ENCODE measurements around the gene NKIRAS2.

NKIRAS2 gene

DNA sequence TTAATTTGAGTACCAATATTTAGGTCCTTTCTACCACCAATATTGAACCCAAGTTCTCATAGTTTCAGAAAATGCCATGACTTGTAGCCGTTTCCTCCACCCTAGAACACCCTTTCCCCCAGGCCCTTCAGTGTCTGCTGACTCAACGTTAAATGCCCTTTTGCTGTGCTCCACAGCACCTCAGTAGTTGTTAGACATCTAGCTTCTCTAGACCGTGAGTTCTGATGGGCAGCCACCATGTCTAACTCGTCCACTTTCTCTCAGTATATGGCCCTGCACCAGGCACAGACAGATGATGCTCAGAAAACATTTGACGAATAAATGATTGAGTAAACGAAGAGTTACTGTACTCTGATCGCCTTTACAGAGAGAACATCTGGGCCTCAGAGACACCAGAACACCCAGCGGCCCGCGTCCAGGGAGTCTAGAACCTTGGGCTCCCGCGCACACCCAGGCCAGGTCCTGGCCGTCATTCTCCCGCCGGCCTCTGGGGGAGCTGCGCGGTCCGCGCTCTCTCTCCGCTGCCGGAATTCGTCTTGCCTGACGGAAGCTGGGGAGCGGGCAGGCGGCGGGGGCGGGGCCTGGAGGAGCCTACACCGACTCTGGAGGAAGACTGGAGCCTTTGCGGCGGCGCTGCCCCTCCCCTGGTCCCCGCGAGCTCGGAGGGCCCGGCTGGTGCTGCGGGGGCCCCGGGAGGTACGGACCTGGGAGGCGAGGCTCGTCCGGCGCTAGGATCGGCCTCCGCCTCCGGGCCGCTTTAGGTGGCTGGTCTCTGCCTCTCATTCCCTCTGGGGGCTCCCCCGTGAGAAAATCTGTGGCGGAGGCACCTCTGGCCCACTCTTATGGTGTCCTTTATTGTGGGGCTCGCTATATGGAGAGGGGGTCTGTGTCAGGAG, at the start of gene NKIRAS2:
Gene NKIRAS2 (plus strand): TSS at position 582 of the 896 bp plus-strand sequence. CDS start 1,488 bp downstream, outside the sequence.
- Histone ChIP-seq H3K36me3 (ENCODE audit: insufficient read depth, low read length) (peaks cover 12% of the 10 kb centered on the region), H3K9ac (ENCODE audit: low read depth, low read length) (peak within 1 kb of the TSS; percentile 96), H3K4me1 (ENCODE audit: insufficient read depth, low read length) (peaks cover 9% of the 10 kb centered on the region), H3K9me3 (ENCODE audit: control insufficient read depth, insufficient read depth, low read length) (no peaks in the 10 kb centered on the region)

DNA sequence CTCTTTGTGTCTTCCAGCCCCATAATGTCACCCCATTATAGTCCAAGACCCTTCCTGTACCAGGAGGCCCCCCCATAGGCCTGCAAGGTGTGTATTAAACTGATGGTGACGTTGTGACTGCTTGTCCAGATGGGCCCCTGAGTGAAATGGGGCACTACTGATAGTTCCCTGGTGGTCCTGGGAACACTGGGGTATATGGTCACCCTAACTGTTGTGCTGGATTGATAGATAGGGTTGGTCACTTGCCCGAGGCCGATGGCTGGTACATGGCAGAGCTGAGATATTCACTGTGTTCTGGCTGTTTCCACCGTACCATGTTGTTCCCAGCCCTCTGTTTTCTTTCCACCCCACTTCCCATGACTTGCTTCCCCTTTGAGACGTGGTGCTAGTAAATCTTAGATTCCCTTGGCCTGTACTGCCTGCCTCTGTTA, 49.0 kb upstream of the NKIRAS2 start:
- Histone ChIP-seq H3K4me1 (ENCODE audit: insufficient read depth, low read length) (no peaks in the 10 kb centered on the region), H3K36me3 (ENCODE audit: insufficient read depth, low read length) (peaks cover 19% of the 10 kb centered on the region), H3K9me3 (ENCODE audit: control insufficient read depth, insufficient read depth, low read length) (no peaks in the 10 kb centered on the region), H3K9ac (ENCODE audit: low read depth, low read length) (no peak overlapping the region)

GRCh38 chr17:41971721-41972523, 48.0 kb upstream of the NKIRAS2 start:
- Histone ChIP-seq H3K4me1 (ENCODE audit: insufficient read depth, low read length) (no peaks in the 10 kb centered on the region), H3K36me3 (ENCODE audit: insufficient read depth, low read length) (peaks cover 25% of the 10 kb centered on the region), H3K9me3 (ENCODE audit: control insufficient read depth, insufficient read depth, low read length) (no peaks in the 10 kb centered on the region), H3K9ac (ENCODE audit: low read depth, low read length) (no peak overlapping the region)

DNA sequence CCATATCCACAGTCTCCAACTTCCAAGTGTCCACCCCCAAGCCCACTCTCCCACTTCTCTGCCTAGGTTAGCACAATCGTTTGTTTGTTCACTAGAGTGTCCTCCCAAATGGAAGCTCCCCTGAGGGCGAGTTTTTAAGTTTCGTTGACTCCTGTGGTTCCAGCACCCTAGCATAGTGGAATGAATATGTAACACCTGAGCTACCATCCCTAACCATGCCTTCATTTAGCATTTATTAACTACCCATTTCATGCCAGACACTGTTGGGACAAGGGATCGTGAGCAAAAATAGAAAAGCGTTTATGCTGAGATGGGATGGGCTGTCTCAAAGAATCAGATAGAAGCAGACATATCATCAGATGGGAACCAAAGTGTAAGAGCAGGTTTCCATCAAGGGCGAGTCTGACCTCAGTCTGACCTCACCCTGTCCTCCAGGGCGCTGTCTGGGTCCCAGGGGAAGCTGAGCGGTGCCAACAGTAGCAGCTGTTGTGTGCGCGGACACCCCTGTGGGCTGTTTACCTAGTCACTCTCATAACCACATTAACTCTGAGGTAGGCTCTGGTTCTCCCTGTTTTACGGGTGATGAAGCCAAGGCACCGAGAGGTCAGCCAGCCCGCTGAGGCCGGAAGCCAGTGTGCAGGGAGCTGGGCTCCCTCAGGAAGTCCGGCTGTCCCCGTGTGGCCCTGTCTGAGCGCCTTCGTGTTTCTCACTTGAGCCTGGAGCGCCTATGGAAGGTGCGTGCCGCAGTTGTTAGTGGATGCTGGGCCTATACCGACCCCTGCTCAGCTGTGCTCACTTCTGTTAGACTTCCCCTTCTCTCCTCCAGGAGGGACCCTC, 47.1 kb upstream of the NKIRAS2 start:
- H3K9me3 ChIP-seq (ENCODE audit: control insufficient read depth, insufficient read depth, low read length): no peaks in the 10 kb centered on the region
- H3K4me1 ChIP-seq (ENCODE audit: insufficient read depth, low read length): no peaks in the 10 kb centered on the region
- H3K9ac ChIP-seq (ENCODE audit: low read depth, low read length): no peak overlapping the region
- peaks cover 32% of the 10 kb centered on the region for H3K36me3 ChIP-seq (ENCODE audit: insufficient read depth, low read length)

DNA sequence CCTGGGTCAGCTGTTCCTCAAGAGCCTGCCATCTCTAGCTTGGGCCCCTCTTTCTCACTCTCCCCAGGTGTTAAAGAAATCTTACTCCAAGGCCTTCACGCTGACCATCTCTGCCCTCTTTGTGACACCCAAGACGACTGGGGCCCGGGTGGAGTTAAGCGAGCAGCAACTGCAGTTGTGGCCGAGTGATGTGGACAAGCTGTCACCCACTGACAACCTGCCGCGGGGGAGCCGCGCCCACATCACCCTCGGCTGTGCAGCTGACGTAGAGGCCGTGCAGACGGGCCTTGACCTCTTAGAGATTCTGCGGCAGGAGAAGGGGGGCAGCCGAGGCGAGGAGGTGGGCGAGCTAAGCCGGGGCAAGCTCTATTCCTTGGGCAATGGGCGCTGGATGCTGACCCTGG, 46.5 kb upstream of the NKIRAS2 start:
- H3K36me3 ChIP-seq (ENCODE audit: insufficient read depth, low read length): peaks cover 38% of the 10 kb centered on the region
- H3K9ac ChIP-seq (ENCODE audit: low read depth, low read length): no peak overlapping the region
- no peaks in the 10 kb centered on the region for H3K9me3 ChIP-seq (ENCODE audit: control insufficient read depth, insufficient read depth, low read length)
- no peaks in the 10 kb centered on the region for H3K4me1 ChIP-seq (ENCODE audit: insufficient read depth, low read length)

- no peak overlapping the region for H3K9ac ChIP-seq (ENCODE audit: low read depth, low read length)
- no peaks in the 10 kb centered on the region for H3K9me3 ChIP-seq (ENCODE audit: control insufficient read depth, insufficient read depth, low read length)
- peaks cover 38% of the 10 kb centered on the region for H3K36me3 ChIP-seq (ENCODE audit: insufficient read depth, low read length)
- H3K4me1 ChIP-seq (ENCODE audit: insufficient read depth, low read length): no peaks in the 10 kb centered on the region
Measured at GRCh38 chr17:41974031-41974430, 45.9 kb upstream of the NKIRAS2 start.

- Histone ChIP-seq H3K9me3 (ENCODE audit: control insufficient read depth, insufficient read depth, low read length) (no peaks in the 10 kb centered on the region), H3K4me1 (ENCODE audit: insufficient read depth, low read length) (no peaks in the 10 kb centered on the region), H3K9ac (ENCODE audit: low read depth, low read length) (no peak overlapping the region), H3K36me3 (ENCODE audit: insufficient read depth, low read length) (peaks cover 38% of the 10 kb centered on the region)
Measured at GRCh38 chr17:41974658-41975057, 45.2 kb upstream of the NKIRAS2 start.

- H3K4me1 ChIP-seq (ENCODE audit: insufficient read depth, low read length): no peaks in the 10 kb centered on the region
- no peaks in the 10 kb centered on the region for H3K9me3 ChIP-seq (ENCODE audit: control insufficient read depth, insufficient read depth, low read length)
- no peak overlapping the region for H3K9ac ChIP-seq (ENCODE audit: low read depth, low read length)
- peaks cover 41% of the 10 kb centered on the region for H3K36me3 ChIP-seq (ENCODE audit: insufficient read depth, low read length)
Measured at GRCh38 chr17:41975099-41976083, 44.5 kb upstream of the NKIRAS2 start.

- Histone ChIP-seq H3K36me3 (ENCODE audit: insufficient read depth, low read length) (peaks cover 43% of the 10 kb centered on the region), H3K9me3 (ENCODE audit: control insufficient read depth, insufficient read depth, low read length) (no peaks in the 10 kb centered on the region), H3K9ac (ENCODE audit: low read depth, low read length) (no peak overlapping the region), H3K4me1 (ENCODE audit: insufficient read depth, low read length) (no peaks in the 10 kb centered on the region)
Measured at GRCh38 chr17:41976142-41976768, 43.6 kb upstream of the NKIRAS2 start.

GRCh38 chr17:41977991-41978390, 41.9 kb upstream of the NKIRAS2 start:
- peaks cover 59% of the 10 kb centered on the region for H3K36me3 ChIP-seq (ENCODE audit: insufficient read depth, low read length)
- no peaks in the 10 kb centered on the region for H3K4me1 ChIP-seq (ENCODE audit: insufficient read depth, low read length)

DNA sequence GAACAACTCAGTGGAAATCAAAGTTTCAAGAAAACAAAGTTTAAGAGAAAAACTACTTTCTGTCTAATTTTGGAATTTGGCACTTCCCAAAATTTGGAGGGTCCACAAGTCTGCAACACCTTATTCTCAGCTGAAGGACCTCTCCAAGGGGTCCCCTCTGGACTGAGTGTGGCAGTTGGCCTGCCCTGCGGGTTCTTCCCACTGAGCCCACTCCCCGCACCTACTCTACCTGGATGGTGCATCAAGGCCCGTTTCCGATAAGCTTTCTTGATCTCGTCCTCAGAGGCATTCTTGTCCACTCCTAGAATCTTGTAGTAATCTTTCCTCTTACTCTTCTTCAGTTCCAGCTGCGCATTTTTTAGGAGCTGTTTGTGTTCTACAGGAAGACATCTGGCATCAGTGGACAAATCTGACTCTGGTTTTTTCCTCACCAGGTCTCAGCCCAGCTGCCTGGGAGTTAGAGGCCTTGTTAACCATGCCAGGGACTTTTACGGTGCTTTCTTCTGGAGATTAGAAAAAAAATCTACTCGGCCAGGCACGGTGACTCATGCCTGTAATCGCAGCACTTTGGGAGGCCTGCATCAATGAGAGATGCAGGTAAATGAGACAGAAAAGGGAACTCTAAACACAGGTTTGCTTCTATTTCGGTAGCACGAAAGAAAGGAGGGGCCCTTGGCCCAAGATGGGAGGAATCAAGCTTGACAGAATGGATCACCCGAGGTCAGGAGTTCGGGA, 37.7 kb upstream of the NKIRAS2 start:
- Histone ChIP-seq H3K9ac (ENCODE audit: low read depth, low read length) (no peak overlapping the region), H3K36me3 (ENCODE audit: insufficient read depth, low read length) (peaks cover 60% of the 10 kb centered on the region), H3K4me1 (ENCODE audit: insufficient read depth, low read length) (no peaks in the 10 kb centered on the region), H3K9me3 (ENCODE audit: control insufficient read depth, insufficient read depth, low read length) (no peaks in the 10 kb centered on the region)

More at GRCh38 chr17:41977991-41978390, 41.9 kb upstream of the NKIRAS2 start:
- no peak overlapping the region for H3K9ac ChIP-seq (ENCODE audit: low read depth, low read length)
- H3K9me3 ChIP-seq (ENCODE audit: control insufficient read depth, insufficient read depth, low read length): no peaks in the 10 kb centered on the region

GRCh38 chr17:41984454-41984853, 35.4 kb upstream of the NKIRAS2 start:
- Histone ChIP-seq H3K9ac (ENCODE audit: low read depth, low read length) (no peak overlapping the region), H3K36me3 (ENCODE audit: insufficient read depth, low read length) (peaks cover 62% of the 10 kb centered on the region), H3K4me1 (ENCODE audit: insufficient read depth, low read length) (no peaks in the 10 kb centered on the region), H3K9me3 (ENCODE audit: control insufficient read depth, insufficient read depth, low read length) (no peaks in the 10 kb centered on the region)
